ENCODE measurements around the gene AP1S3.
A peak's percentile ranks its signal among the peaks of the same experiment; 100 is the strongest.
"Not testable (repeated sequence)": the region's sequence is repeated elsewhere in the genome, so short reads cannot be mapped to it uniquely, and the experiment has no call there.

Gene AP1S3

DNA sequence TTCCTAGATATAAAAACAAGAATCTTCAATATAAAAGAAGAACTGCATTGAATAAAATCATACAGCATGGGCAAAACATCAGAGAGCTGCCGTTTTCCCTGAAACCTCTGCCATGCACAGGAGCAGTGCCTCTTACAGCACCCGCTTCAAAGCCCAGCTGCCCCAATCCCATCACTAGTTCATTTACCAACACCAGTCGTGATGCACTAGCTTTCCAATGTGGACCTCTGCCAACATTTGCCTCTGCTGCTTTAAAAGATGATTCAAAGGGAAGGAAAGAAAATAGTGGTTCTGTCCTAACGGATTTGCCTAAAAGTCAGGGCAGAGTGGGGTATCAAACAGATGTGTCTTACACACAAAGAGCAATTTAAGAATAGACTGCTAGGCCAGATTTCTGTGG, 43.4 kb upstream of the AP1S3 start:
- H3K27ac ChIP-seq = no peak overlapping the region
- no peaks in the 10 kb centered on the region for H3K4me1 ChIP-seq (ENCODE audit: control insufficient read depth in 1 of 2, insufficient read depth in 1 of 2, low read depth in 1 of 2, low read length in 1 of 2)
- no peaks in the 10 kb centered on the region for H3K27me3 ChIP-seq
- H3K9me3 ChIP-seq = no peaks in the 10 kb centered on the region
- TF ChIP-seq, protein P1, sequence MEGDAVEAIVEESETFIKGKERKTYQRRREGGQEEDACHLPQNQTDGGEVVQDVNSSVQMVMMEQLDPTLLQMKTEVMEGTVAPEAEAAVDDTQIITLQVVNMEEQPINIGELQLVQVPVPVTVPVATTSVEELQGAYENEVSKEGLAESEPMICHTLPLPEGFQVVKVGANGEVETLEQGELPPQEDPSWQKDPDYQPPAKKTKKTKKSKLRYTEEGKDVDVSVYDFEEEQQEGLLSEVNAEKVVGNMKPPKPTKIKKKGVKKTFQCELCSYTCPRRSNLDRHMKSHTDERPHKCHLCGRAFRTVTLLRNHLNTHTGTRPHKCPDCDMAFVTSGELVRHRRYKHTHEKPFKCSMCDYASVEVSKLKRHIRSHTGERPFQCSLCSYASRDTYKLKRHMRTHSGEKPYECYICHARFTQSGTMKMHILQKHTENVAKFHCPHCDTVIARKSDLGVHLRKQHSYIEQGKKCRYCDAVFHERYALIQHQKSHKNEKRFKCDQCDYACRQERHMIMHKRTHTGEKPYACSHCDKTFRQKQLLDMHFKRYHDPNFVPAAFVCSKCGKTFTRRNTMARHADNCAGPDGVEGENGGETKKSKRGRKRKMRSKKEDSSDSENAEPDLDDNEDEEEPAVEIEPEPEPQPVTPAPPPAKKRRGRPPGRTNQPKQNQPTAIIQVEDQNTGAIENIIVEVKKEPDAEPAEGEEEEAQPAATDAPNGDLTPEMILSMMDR (IDR thresholded peaks at IDR 0.05) = no peak
- no peak overlapping the region for H3K4me3 ChIP-seq (ENCODE audit: low read depth in 1 of 2, low read length in 1 of 2)
- peaks cover 98% of the 10 kb centered on the region for H3K36me3 ChIP-seq

DNA sequence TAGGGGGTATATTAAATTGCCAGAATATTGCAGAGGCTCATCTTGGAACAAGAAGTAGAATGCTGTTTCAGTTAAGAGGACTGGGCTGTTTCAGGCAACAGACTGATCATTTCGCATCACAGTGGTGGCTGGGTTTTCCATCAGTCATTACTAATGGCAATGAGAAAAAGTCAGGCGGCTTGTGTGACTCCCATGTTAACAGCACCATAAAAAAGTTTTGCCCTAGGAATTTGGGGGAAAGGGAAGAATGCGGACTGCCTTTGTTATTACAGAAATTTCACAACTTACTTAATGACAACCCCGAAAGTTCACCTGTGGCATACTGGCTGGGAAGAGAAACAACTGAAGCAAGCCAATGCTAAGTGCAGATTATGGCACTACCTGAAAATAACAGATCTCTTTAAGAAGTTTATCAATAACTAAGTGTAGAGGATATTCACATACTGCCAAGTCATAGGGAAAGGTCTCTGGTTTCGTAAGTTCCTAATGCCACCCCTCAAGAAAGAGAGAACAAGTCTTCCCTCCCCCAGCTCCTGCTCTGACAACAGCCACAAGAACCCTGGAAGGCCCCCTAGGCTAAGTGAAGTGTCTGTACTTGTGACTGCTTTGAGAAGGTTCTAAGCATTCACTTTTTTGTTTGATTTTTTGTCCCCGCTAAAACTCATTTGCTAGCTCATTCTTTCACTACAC, 40.5 kb upstream of the AP1S3 start:
- TF ChIP-seq, protein P1 (IDR thresholded peaks at IDR 0.05) = no peak
- no peaks in the 10 kb centered on the region for H3K9me3 ChIP-seq
- H3K27me3 ChIP-seq = no peaks in the 10 kb centered on the region
- peak overlapping the region; percentile 5 for H3K27ac ChIP-seq
- peaks cover 86% of the 10 kb centered on the region for H3K36me3 ChIP-seq
- no peaks in the 10 kb centered on the region for H3K4me1 ChIP-seq (ENCODE audit: control insufficient read depth in 1 of 2, insufficient read depth in 1 of 2, low read depth in 1 of 2, low read length in 1 of 2)
- no peak overlapping the region for H3K4me3 ChIP-seq (ENCODE audit: low read depth in 1 of 2, low read length in 1 of 2)

DNA sequence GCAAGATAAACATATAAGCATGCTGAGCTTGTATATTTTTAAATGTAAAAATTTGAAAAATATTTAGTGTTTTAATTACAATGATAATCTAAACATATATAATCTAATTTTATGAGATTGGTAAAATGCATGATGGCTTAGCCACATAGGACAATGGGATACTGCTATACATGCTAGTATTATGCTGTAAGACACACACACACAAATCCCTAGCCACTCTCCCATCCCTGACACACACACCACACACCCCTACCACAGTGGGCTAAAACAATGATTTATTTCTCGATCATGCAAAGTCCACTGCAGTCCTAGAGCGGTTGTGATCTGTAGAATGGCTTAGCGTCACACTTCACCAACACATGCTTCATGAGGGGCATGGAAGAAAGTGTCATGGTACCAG, 36.3 kb upstream of the AP1S3 start:
- no peaks in the 10 kb centered on the region for H3K27me3 ChIP-seq
- H3K4me3 ChIP-seq (ENCODE audit: low read depth in 1 of 2, low read length in 1 of 2) = no peak overlapping the region
- H3K27ac ChIP-seq = no peak overlapping the region
- peaks cover 48% of the 10 kb centered on the region for H3K36me3 ChIP-seq
- H3K9me3 ChIP-seq = no peaks in the 10 kb centered on the region
- peaks cover 14 to 18% of the 10 kb centered on the region in 2 experiments for H3K4me1 ChIP-seq (ENCODE audit: control insufficient read depth in 1 of 2, insufficient read depth in 1 of 2, low read depth in 1 of 2, low read length in 1 of 2)
- TF ChIP-seq, protein P1 (IDR thresholded peaks at IDR 0.05) = no peak

DNA sequence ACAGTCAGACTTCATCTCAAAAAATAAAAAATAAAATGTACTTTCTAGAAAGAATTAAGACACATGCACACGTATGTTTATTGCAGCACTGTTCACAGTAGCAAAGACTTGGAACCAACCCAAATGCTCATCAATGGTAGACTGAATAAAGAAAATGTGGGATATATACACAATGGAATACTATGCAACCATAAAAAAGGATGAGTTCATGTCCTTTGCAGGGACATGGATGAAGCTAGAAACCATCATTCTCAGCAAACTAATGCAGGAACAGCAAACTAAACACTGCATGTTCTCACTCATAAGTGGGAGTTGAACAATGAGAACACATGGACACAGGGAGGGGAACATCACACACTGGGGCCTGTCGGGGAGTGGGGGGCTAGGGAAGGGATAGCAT, 35.4 kb upstream of the AP1S3 start:
- H3K4me3 ChIP-seq (ENCODE audit: low read depth in 1 of 2, low read length in 1 of 2); H3K9me3 ChIP-seq; H3K27ac ChIP-seq; H3K27me3 ChIP-seq: not testable (repeated sequence)
- H3K36me3 ChIP-seq = peaks cover 39% of the 10 kb centered on the region
- H3K4me1 ChIP-seq (ENCODE audit: control insufficient read depth in 1 of 2, insufficient read depth in 1 of 2, low read depth in 1 of 2, low read length in 1 of 2) = peaks cover 14 to 18% of the 10 kb centered on the region in 2 experiments

DNA sequence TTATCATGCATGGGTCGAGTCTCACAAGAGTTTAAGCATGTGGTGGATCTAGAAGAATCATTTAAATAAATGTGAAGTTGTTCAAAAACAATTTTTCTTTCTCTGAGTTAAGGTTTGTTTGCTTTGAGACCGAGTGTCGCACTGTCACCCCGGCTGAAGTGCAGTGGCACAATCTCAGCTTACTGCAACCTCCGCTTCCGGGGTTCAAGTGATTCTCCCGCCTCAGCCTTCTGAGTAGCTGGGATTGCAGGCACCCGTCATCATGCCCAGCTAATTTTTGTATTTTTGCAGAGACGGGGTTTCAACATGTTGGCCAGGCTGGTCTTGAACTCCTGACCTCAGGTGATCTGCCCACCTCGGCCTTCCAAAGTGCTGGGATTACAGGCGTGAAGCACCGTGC, 34.3 kb upstream of the AP1S3 start:
- not testable (repeated sequence) for H3K27me3 ChIP-seq, H3K9me3 ChIP-seq
- Histone ChIP-seq H3K4me3 (ENCODE audit: low read depth in 1 of 2, low read length in 1 of 2) (peak overlapping the region; percentile 3 to 20), H3K27ac (peak overlapping the region; percentile 78), H3K4me1 (ENCODE audit: control insufficient read depth in 1 of 2, insufficient read depth in 1 of 2, low read depth in 1 of 2, low read length in 1 of 2) (peaks cover 14 to 18% of the 10 kb centered on the region in 2 experiments), H3K36me3 (peaks cover 28% of the 10 kb centered on the region)

DNA sequence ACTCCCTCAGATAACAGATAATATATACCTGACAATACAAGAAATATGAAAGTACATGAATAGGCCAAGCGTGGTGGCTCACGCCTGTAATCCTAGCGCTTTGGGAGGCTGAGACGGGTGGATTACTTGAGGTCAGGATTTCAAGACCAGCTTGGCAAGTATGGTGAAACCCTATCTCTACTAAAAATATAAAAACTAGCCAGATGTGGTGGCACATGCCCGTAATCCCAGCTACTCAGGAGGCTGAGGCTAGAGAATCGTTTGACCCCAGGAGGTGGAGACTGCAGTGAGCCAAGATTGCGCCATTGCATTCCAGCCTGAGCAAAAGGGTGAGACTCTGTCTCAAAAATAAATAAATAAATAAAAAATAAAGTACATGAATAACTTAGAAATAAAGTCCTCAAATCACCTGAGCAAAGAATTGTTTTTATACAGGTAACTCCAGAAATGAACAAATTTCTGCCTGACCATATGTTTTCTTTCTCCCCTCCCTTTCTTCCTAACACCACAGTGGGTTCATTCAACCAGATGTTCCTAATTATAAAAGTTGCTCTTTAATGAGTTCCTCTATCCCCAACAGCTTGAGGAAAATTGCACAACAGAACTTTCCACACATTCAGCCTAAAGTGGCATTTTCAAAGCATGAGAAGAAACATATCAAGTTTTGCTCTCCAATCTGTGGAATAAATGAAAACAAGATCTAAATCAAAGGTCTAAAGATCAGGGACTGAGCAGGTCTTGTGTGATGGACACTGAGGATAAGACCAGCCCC, 33.6 kb upstream of the AP1S3 start:
- peak overlapping the region; percentile 3 to 20 for H3K4me3 ChIP-seq (ENCODE audit: low read depth in 1 of 2, low read length in 1 of 2)
- no peaks in the 10 kb centered on the region for H3K9me3 ChIP-seq
- no peaks in the 10 kb centered on the region for H3K27me3 ChIP-seq
- H3K4me1 ChIP-seq (ENCODE audit: control insufficient read depth in 1 of 2, insufficient read depth in 1 of 2, low read depth in 1 of 2, low read length in 1 of 2) = peaks cover 16 to 19% of the 10 kb centered on the region in 2 experiments
- peaks cover 22% of the 10 kb centered on the region for H3K36me3 ChIP-seq
- H3K27ac ChIP-seq = peak overlapping the region; percentile 78
- TF ChIP-seq, protein P1 (IDR thresholded peaks at IDR 0.05) = no peak

Data from neutrophil (primary cell).